Endodermal cell (in vitro differentiated cells): ENCODE results near the gene IL17RA. TPM values are rescaled to one million over a fixed set of nuclear protein-coding genes. Genes with fewer than 3 reads are reported as not detected.

ENCODE experiments used
- DNase-seq: peaks from one replicate; pipeline ENCODE4 v3.0.0-alpha.2; 2017
- H3K27ac ChIP-seq: 2 replicates; pipeline ENCODE4 v1.5.1; 2013; ENCODE audit warnings: mild to moderate bottlenecking, low read depth, low read length, moderate library complexity
- H3K27me3 ChIP-seq: 2 replicates; pipeline ENCODE4 v1.6.1; 2013; ENCODE audit warnings: mild to moderate bottlenecking, low read length, moderate library complexity; ENCODE audit not compliant: insufficient read depth, control insufficient read depth, poor library complexity, severe bottlenecking
- H3K36me3 ChIP-seq: 2 replicates; pipeline ENCODE4 v1.7.0; 2013; ENCODE audit warnings: mild to moderate bottlenecking, low read length, moderate library complexity; ENCODE audit not compliant: control insufficient read depth, insufficient read depth
- H3K4me1 ChIP-seq: one replicate; pipeline ENCODE4 v1.7.0; 2013; ENCODE audit warnings: low read length; ENCODE audit not compliant: control insufficient read depth, insufficient read depth
- H3K4me3 ChIP-seq: 2 replicates; pipeline ENCODE4 v1.5.1; 2013; ENCODE audit warnings: mild to moderate bottlenecking, low read length, moderate library complexity
- H3K9ac ChIP-seq: 2 replicates; pipeline ENCODE4 v1.6.1; 2013; ENCODE audit warnings: mild to moderate bottlenecking, low read length, moderate library complexity; ENCODE audit not compliant: poor library complexity, severe bottlenecking; ENCODE audit errors: extremely low read depth
- H3K9me3 ChIP-seq: 2 replicates; pipeline ENCODE4 v1.6.1; 2013; ENCODE audit warnings: mild to moderate bottlenecking, low read length, moderate library complexity; ENCODE audit not compliant: control insufficient read depth
- H3K27ac Mint-ChIP-seq: 2 replicates; pipeline ENCODE4 v1.8.0; 2020; ENCODE audit warnings: mixed read lengths
- H3K27me3 Mint-ChIP-seq: 2 replicates; pipeline ENCODE4 v1.8.0; 2021; ENCODE audit warnings: mild to moderate bottlenecking, mixed read lengths; ENCODE audit not compliant: insufficient read depth
- H3K36me3 Mint-ChIP-seq: 2 replicates; pipeline ENCODE4 v1.8.0; 2020; ENCODE audit warnings: low read depth, mixed read lengths
- H3K4me1 Mint-ChIP-seq: 2 replicates; pipeline ENCODE4 v1.8.0; 2020; ENCODE audit warnings: mixed read lengths
- H3K4me3 Mint-ChIP-seq: 2 replicates; pipeline ENCODE4 v1.8.0; 2020; ENCODE audit warnings: mild to moderate bottlenecking, moderate library complexity, mixed read lengths
- H3K9me3 Mint-ChIP-seq: 2 replicates; pipeline ENCODE4 v1.8.0; 2020; ENCODE audit warnings: mild to moderate bottlenecking, mixed read lengths
- WGBS, 2 experiments: methylation state at CpG; one replicate each; pipeline versions ENCODE4 v1.1.5 to v1.1.7; 2013; ENCODE audit warnings: missing lambda C conversion rate in 2 of 2, mixed read lengths in 1 of 2; ENCODE audit not compliant: insufficient coverage in 1 of 2, insufficient read length in 1 of 2; 5-methylcytosine and 5-hydroxymethylcytosine counted together
- total RNA-seq, 2 donors: library from RNA; stranded (reverse); fragmentation: NEBNext Ultra II Directional in 1 of 2; extraction: Animal tissue kit (Norgen Biotek cat#: 25700) in 1 of 2; gene quantifications; 2 replicates in 1 of 2; 3 replicates in 1 of 2; pipeline ENCODE4 v1.2.1, GENCODE V29; 2021
- TF ChIP-seq, protein P1 (sequence below): fragments of 200-600 bp; sonication (generic); conservative IDR thresholded peaks from 2 replicates; pipeline ENCODE4 v1.5.0; 2021; ENCODE audit warnings: antibody characterized with exemption, mild to moderate bottlenecking

IL17RA gene
- total RNA-seq, 2 donors from 2014 or later: 14.8 to 16.0 TPM

DNA sequence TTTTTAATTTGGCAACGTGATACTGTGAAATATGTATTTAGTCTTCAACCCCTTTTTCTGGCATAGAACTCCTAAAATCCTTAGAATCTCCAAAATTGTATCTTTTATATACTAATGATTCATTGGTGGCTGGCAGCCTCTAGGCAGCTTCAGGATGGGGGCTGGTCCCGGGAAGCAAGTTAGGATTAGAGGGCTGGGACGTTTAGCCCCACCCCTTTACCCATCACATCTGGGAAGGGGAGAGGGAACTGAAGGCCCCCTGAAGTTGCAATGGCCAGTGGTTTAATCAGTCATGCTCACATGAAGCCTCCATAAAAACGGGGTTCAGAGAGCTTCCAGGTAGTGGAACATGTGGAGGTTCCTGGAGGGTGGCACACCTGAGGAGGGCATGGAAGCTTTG is 7.1 kb downstream of the IL17RA start:
- Histone ChIP-seq H3K36me3 (peaks cover 20% of the 10 kb centered on the region), H3K4me1 (peaks cover 3% of the 10 kb centered on the region), H3K27me3 (no peaks in the 10 kb centered on the region), H3K27ac (no peak overlapping the region), H3K4me3 (no peak overlapping the region), H3K9ac (no peak overlapping the region), H3K9me3 (no peaks in the 10 kb centered on the region)
- no peaks in the 10 kb centered on the region for H3K9me3 Mint-ChIP-seq
- peaks cover 2% of the 10 kb centered on the region for H3K27me3 Mint-ChIP-seq
- DNase-seq: peak; percentile 56
- 32 to 71% methylated on average over 2 to 4 of the region's 4 CpGs for WGBS, 2 experiments
- peaks cover under 1% of the 10 kb centered on the region for H3K36me3 Mint-ChIP-seq
- TF ChIP-seq, protein P1, sequence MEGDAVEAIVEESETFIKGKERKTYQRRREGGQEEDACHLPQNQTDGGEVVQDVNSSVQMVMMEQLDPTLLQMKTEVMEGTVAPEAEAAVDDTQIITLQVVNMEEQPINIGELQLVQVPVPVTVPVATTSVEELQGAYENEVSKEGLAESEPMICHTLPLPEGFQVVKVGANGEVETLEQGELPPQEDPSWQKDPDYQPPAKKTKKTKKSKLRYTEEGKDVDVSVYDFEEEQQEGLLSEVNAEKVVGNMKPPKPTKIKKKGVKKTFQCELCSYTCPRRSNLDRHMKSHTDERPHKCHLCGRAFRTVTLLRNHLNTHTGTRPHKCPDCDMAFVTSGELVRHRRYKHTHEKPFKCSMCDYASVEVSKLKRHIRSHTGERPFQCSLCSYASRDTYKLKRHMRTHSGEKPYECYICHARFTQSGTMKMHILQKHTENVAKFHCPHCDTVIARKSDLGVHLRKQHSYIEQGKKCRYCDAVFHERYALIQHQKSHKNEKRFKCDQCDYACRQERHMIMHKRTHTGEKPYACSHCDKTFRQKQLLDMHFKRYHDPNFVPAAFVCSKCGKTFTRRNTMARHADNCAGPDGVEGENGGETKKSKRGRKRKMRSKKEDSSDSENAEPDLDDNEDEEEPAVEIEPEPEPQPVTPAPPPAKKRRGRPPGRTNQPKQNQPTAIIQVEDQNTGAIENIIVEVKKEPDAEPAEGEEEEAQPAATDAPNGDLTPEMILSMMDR: no peak
- H3K27ac Mint-ChIP-seq: no peak overlapping the region
- H3K4me1 Mint-ChIP-seq: peaks cover 20% of the 10 kb centered on the region
- no peak overlapping the region for H3K4me3 Mint-ChIP-seq

DNA sequence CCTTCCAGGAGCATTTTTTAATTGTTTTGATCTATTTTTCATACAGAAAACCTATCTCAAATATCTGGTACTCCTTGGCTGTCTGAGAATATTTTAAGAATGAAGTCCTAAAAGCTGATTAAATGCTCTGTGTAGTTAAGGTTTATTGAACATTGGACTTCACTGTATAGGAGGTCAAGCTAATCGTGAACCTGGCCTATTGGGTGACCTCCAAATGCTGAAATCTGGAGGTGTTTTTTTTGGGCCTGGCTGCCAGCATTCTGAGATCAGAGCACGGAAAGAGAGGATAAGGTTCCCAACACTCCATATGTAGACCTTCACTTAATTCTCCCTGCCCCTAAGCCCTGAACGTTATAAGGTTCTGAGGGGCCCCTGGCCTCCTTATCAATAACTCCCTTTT is 8.3 kb downstream of the IL17RA start:
- Mint-ChIP-seq H3K4me1 (peaks cover 20% of the 10 kb centered on the region), H3K27me3 (no peaks in the 10 kb centered on the region), H3K36me3 (peaks cover 5% of the 10 kb centered on the region), H3K27ac (no peak overlapping the region), H3K9me3 (no peaks in the 10 kb centered on the region), H3K4me3 (no peak overlapping the region)
- Histone ChIP-seq H3K9me3 (no peaks in the 10 kb centered on the region), H3K27me3 (no peaks in the 10 kb centered on the region), H3K9ac (no peak overlapping the region), H3K36me3 (peaks cover 24% of the 10 kb centered on the region), H3K4me3 (no peak overlapping the region), H3K27ac (no peak overlapping the region), H3K4me1 (no peaks in the 10 kb centered on the region)
- TF ChIP-seq, protein P1: no peak
- 91 to 100% methylated on average over 2 to 3 of the region's 3 CpGs for WGBS, 2 experiments
- peak; percentile 3 for DNase-seq

DNA sequence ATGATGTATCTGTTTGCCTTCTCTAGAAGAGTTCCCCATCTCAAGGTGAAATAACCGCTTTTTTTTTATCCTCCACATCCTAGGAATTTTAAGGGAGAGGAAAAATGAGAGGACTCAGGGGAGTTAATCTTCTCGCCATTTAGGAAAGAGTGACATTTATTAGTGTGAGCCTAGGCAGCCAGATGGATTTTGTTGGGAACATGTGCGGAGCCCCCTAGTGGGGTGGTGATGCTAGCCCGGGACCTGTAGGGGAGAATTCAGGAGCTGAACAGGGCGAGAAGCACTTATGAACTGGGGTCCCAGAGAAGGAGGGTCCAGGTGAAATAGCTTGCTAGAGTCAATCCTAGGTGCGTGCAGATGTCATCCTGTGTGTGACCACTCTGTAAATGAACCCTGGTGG is 10.7 kb downstream of the IL17RA start:
- Histone ChIP-seq H3K36me3 (peaks cover 48% of the 10 kb centered on the region), H3K27ac (no peak overlapping the region), H3K4me3 (no peak overlapping the region), H3K27me3 (no peaks in the 10 kb centered on the region), H3K4me1 (no peaks in the 10 kb centered on the region), H3K9ac (no peak overlapping the region), H3K9me3 (no peaks in the 10 kb centered on the region)
- WGBS, 2 experiments: 80 to 90% methylated on average over 3 to 5 of the region's 6 CpGs
- H3K4me3 Mint-ChIP-seq: no peak overlapping the region
- H3K4me1 Mint-ChIP-seq: peaks cover 14% of the 10 kb centered on the region
- peak; percentile 82 for DNase-seq
- peaks cover 21% of the 10 kb centered on the region for H3K36me3 Mint-ChIP-seq
- TF ChIP-seq, protein P1: peak; percentile 84
- no peaks in the 10 kb centered on the region for H3K9me3 Mint-ChIP-seq
- no peak overlapping the region for H3K27ac Mint-ChIP-seq
- H3K27me3 Mint-ChIP-seq: no peaks in the 10 kb centered on the region
